NCI-H2107 (cell line): Measurements from ENCODE around the gene CCND2.

Experiments used
- DNase-seq: peaks from one replicate; lab custom pipeline; 2025; lab: John Stamatoyannopoulos, UW

CCND2 gene

DNA sequence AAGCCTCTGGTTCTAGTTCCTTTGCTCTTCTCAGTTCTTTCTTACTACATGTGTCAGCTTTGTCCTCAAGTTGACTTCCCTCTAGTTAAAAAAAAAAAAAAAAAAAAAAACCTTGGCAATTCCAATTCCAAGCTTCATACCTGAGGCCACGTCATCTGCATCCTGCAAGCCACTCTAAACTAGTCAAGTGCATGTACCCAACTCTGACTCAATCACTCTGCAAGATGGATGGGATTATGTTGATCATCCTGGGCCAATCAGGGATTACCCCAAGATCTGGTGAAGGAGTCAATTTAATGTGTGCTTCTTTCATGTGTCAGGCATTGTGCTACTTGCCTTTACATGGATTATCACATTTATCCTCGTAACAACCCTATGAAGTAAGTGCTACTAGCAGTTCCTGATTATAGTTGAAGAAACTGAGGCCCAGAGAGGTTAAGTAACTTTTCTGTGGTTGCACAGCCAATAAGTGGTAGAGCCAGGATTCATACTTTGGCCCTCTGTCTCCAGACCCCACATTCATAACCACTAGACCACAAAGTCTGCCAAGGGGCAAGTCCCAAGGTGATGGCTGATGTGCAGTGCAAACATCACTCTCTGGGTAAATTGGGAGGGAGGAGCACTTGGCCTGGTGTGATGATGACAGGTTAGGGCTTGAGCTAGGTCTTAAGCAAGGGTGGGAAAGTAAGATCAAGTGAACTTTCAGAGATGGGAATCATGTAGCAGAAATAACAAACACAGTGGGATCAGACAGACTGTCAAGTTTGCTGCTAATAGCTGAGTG, 17.3 kb upstream of the CCND2 start:
- DNase-seq, result no peak

DNA sequence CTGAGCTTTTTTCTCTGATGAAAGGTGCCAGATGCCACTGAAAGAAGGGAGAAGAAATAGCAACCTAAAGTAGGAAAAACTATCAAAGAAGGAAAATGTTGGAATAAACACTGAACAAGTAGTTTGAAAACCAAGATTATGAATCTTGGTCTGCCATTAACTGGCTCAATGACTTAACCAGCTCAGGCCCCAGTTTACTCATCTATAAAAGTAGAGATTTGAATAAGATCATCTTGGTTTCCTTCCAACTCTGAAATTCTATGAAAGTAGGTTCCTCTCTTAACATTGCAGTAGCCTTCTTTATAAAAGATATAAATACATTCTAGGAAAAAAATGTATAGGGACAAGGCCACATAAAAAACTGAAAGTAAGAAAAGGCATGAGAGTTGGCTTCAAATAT, 16.1 kb upstream of the CCND2 start:
- no peak for DNase-seq

DNA sequence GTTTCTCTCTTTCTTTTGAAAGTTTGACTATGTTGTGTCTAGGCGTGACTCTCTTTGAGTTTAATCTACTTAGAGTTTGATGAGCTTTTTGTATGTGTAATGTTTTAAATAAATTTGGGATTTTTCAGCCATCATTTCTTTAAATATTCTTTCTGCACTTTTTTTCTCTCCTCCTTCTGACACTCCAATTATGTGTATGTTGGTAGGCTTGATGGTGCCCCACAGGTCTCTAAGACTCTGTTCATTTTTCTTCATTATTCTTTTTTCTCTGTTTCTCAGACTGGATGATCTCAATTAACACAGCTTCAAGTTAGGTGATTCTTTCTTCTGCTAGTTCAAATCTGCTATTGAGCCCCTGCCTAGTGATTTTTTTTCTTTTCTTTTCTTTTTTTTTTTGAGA, 14.5 kb upstream of the CCND2 start:
- no peak for DNase-seq

DNA sequence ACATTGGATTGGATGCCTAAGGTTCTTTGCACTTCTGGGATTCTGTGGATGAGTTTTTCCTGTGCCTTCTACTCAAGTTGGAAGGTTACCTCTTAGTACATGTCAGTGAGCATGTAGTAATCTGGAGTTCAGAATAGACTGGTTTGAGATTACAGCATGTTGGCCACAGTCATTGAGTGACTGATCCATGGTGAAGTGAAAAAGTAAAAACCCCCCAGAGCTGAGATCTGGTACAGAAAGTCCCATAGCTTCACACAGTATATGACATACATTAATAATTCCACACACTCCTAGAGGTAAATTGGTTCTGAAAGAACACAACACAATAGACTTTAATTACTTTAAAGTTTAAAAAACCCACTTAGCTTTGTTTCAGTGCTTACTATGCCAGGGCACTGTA, 11.9 kb upstream of the CCND2 start:
- DNase-seq, result no peak

DNA sequence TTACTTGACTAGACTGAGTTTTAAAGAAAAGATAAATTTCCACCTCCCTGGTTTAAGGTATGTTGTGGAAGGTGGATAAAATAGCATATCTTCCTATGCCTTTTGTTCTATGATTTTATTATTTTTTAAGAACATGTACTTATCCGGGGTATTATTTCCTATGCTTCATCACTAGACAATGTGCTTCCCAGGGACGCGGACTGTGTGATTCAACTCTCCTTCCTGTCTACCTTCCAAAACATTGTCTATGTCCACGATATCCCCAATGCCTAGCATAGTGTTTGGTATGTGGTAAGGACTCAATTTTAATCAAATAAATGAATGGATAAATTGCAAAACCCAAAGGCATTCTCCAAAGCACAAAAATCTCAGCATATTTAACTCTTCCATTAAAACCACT, 8.3 kb upstream of the CCND2 start:
- DNase-seq, result no peak

DNA sequence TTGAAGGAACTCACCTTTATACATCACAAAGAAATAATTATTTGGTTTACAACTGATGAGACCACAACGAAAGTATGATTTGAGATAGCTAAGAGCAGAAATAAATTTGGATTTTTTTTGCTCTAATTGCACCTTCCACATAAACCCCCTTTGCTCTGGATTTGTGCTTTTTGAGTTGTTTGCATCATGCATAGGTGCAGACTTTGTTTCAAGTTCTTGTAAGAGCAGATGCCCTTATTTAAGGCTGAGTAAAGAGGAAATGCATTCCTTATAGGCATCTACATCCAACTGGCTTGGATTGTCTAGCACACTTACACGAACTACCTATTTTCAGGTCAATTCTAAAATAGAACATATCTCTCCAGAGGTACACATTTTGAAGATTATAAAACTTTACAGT, 6.6 kb upstream of the CCND2 start:
- no peak for DNase-seq

DNA sequence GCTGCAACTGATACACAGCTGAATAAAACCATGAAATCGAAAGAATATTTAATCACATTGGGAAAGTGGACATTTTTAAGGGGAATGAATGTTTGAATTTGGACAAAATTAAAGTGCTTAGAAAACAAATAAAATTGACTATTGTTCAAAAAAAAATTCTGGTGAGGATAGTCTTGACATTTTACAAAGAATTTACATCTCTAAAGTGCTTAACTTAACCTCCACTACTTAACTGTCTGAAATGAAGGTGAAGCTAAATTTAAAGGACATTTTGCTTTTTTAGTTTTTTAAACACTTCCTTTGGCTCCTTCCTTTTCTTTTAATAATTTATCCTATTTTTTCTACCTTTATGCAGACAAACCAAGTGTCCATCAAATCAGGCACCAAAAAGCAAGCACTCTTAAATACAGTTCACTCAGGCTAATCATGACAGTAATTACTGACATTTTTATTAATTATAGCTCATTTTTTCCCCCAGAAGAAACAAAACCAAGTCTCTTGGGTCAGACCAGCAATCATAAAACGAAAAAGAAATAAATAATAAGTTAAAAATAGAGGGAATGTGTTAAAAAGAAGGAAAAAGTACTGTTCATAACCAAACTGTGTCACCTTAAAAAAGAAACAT, 5.7 kb upstream of the CCND2 start:
- DNase-seq, result no peak

DNA sequence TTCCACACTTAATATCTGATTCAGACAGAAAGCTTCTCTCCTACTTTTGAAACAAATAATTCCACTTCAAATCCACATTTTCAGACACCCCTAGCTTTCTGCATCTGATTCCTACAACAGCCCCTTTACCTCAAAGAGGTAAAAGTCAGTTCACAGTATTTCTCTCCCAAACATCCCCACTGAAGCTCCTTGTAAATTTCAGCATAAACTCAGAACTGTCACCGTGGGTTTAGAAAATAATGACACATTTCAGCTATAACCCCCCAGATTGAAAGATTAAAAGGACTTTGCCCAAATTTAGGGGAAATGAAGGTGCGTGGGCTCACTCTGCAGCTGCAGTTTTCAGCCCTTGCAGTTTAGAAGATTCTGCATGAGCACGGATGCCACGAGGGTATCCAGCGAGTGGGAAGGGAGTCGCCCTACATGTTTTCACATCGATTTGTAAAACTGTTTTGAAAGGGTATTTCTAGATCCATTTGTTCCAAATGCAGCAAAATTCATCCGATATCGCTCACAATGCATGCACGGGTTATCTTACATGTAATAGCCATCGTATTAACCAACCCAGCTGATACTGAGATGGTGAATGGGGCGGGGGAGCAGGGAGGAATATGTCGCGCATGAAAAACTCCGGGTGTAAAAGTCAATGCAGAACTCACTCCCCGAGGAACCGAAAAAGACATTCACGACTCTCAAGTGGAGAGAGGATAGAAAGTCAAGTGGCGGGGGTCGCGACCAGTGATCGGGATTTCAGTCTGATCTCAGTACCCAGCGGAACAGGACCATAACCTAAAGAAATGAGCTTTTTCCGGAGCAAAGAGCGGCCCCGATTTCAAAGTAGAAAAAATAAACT, 5.0 kb upstream of the CCND2 start:
- DNase-seq, result no peak

DNA sequence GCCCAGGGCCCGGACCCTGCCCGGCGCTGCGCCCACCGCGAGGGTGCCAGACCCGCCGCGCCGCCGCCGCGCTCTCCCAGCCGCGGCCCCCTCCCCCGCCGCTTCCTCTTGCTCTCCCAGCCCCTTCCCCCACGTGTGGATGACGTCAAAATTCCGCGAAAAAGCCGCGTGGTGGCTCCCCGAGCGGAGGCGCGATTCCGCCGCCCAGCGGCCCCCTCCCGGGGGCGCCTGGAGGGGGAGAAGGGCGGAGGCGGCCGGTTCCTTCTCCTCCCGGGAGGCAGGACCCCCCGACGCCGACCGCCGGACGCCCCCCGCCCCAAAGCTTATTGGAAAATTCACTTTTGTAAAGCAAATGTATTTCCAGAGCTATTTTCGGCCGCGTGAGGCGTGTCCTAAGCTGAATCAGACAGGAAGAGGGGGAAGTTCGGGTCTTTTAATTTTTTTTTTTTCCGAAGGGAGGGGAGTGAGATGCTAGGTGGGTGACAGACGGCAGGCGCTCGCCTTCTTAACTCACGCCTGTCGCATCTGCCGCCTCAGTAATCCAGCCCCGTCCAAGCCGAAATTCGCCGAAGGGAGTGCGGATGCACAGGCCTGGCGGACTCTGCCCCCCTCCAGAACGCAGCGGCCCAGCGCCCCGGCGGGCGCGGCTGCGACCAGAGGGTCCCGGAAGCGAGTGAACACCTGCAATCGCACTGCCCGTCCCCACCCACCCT, 4.1 kb upstream of the CCND2 start:
- no peak for DNase-seq

DNA sequence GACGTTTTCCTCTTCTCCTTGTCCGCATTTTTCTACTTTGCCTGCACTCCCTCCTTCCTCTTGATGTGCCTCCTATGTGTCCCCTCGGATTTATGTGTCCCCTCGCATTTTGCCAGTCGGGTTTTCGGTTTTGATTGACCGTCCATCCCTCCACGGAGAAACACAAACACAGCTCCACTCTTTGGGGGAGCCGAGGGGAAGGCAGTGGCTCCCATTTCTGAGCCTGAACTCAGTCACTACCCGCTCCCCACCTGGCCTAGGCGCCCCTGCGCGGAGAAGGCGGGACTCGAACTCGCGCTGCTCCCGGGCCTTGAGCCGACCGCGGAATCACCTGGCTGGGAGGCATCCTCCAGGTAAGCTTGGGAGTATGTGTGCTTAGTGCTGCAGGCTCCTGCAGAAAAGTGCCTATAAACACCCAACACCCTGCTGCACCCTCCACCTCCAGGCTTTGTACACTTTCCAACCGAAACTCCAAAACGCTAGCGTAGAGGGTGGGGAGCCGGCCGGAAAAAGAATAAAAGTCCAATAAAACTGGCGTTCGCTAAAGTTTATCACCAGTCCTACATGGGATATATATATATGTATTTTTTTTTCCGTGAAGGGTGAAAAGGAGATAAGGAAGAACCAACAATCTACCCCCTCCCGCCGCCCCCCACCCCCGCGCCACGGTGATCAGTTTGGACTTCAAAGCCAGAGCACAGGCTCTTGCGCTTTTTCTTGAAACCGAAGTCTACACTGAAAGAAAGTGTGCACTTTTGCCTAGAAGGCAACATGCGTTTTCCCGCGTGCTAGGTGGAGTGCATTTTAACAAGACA, 3.3 kb upstream of the CCND2 start:
- DNase-seq, result no peak

DNA sequence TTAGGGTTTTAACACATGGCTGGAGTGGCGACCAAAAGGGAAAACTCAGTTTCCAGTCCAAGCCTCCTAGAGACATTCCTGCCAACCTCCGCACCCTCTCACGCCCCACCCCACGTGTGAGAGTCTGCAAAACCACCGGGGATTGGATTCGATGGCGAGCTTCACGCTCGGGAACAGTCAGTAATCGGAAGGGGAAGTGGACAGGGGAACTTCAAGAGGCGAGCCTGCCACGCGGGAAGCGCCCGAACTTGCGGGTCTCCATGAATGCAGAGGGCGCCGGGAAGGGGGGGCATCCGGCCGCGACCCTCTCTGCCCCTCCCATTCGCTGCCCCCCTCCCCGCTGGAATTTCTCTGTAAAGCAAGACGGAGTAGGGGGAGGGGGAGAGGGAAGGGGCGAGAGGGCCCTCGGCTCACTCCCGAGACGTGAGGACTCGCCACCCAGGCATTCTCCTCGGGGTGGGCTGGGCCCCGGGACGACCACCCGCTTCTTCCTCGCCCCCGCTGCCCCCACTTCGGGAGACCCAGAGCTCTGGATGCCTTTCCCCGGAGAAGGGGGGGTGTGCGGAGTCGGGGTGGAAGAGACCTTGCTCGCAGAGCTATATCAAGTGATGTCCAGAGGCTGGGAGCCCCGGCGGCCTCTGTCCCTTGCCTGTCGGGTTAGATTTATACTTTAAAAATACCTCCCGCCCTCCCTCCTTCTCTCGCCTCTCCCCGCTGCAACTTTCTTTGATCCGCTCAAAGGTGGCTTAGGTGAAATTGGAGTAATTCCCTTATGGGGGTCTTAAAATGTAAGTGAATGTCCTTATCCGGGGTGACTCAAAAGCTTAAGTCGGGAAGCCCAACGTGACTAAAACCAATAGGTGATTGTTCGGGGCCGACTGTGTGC, 2.5 kb upstream of the CCND2 start:
- DNase-seq, result no peak

DNA sequence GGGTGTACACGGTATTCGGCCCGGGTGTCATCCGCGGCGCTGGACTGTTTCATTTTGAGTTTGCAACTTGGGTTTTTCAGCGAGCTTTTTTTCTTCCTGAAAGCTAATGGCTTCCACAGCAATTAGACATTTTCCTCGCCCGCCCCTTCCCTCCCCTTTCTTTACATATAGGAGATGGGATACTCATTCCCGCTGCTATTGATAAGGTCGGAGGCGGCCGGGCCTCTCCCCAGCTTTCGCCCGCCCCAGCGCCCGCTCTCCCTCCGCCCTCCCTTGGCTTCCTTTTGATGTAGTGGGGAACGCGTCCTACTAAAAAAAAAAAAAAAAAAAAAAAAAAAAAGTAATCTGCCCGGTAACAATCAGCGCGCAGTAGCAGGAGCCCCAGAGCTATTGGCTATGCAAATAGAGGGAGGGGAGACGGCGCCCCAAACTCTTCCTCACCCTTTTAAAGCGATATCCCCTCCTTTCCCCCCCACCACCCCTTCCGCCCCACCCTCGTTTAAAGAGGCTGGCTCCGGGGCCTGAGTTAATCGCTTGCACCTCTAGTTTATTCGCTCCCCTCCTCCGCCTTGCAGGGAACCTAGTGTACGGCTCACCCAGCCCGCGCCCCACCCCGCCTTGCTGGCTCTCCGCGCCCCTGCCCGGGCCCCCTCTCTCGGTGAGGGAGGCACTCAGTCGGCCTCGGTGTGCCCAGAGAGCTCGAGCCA, 1.7 kb upstream of the CCND2 start:
- no peak for DNase-seq

DNA sequence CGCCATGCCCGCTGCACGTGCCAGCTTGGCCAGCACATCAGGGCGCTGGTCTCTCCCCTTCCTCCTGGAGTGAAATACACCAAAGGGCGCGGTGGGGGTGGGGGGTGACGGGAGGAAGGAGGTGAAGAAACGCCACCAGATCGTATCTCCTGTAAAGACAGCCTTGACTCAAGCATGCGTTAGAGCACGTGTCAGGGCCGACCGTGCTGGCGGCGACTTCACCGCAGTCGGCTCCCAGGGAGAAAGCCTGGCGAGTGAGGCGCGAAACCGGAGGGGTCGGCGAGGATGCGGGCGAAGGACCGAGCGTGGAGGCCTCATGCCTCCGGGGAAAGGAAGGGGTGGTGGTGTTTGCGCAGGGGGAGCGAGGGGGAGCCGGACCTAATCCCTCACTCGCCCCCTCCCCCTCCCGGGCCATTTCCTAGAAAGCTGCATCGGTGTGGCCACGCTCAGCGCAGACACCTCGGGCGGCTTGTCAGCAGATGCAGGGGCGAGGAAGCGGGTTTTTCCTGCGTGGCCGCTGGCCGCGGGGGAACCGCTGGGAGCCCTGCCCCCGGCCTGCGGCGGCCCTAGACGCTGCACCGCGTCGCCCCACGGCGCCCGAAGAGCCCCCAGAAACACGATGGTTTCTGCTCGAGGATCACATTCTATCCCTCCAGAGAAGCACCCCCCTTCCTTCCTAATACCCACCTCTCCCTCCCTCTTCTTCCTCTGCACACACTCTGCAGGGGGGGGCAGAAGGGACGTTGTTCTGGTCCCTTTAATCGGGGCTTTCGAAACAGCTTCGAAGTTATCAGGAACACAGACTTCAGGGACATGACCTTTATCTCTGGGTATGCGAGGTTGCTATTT, 914 bp upstream of the CCND2 start:
- no peak for DNase-seq

DNA sequence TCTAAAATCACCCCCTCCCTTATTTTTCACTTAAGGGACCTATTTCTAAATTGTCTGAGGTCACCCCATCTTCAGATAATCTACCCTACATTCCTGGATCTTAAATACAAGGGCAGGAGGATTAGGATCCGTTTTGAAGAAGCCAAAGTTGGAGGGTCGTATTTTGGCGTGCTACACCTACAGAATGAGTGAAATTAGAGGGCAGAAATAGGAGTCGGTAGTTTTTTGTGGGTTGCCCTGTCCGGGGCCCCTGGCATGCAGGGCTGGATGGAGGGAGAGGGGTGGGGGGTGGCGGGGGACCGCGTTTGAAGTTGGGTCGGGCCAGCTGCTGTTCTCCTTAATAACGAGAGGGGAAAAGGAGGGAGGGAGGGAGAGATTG, 300 bp upstream of the CCND2 start:
- DNase-seq, result no peak

DNA sequence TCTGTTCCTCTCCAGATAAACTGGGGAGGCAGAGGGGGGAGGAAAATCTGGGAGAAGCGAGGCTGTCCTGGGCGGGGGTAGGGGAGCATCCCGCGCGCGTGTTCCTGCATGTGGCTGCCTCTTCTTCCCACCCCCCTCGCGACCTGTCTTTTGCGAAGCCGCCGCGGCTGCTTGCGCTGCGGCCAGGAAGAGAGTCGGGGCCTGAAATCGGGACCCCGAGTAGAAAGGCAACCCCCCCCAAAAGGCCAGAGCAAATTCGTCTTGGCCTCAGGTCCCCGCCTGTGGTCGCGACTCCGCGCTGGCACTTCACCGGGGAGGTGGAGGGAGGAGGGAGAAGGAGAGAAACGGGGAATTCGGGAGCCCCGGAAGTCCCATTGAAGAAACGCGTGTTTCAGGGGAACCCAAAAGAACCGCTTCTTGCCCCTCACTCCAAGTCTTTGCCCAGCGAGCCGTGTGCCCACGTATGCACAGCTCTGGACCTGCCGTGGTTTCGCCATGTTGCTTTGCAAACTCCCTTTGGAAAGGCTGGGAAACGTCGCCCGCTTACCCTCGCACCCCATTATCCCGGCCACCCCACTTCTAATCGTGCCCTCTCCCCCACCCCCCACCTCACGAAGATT, 944 bp downstream of the CCND2 start:
- no peak for DNase-seq

DNA sequence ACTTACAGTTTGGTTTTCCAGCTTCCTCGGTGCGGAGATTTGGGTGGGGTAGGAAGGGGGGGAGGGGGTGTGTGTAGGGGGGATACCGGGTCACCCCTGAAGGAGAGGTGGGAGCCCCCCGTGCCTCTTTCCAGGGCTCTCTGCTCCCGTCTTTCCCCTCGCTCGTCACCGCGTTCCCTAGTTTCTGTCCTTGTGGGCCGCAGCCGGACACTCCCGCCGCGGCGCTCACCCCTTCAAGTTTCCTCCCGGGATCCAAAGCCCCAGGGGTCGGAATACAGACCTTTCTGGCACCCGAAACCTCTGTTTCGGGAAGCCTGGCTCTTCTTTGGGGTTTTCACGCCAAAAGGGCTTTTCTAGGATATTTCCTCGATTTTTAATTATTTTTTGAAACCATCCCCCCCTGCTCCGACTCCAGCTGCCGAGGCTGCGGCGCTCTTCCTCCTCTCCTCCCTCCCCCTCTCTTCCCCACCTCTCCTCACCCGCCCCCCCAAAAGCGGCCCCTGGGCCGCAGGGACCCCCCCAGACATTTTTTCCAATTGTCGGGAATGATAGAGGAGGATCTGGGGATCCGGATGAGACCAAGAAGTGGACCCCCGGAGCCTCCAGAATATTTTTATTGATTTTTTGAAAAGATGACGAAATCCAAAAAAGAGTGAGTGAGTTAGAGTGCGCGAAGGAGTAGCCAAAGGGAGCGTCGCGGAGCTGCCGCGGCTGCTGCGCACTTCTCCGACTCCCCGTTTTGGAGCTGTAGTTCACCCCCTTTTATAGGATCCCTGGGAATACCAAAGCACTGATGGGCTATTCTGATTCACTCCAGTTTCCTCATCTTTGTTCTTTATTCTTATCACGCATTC, 1.7 kb downstream of the CCND2 start:
- DNase-seq, result no peak

DNA sequence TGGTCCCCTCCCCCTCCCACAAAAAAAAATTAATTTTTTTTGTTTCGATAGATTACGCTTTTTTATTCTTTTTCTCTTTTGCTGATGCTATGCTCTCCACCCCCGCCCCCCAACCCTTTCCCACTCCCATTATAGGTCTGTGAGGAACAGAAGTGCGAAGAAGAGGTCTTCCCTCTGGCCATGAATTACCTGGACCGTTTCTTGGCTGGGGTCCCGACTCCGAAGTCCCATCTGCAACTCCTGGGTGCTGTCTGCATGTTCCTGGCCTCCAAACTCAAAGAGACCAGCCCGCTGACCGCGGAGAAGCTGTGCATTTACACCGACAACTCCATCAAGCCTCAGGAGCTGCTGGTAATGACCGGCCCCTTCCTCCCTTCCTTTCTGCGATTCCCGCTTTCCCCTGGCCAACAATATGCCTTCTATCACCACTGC, 2.3 kb downstream of the CCND2 start:
- DNase-seq, result no peak
